Measurements from ENCODE around the gene SNX13. TPM values are rescaled to one million over a fixed set of nuclear protein-coding genes. Genes with fewer than 3 reads are reported as not detected.

SNX13 gene
- total RNA-seq, 1 donor from 2014 or later: 41.9 TPM

GRCh38 chr7:17871815-17872533, 68.3 kb downstream of the SNX13 start:
- TF ChIP-seq CTCF (IDR thresholded peaks at IDR 0.05; ENCODE audit: insufficient read depth, low read length, poor library complexity, severe bottlenecking): no peak
- no peak for DNase-seq (ENCODE audit: low read depth)
- no peaks in the 10 kb centered on the region for H3K27me3 ChIP-seq (ENCODE audit: control insufficient read depth, insufficient read depth, low read length)
- no peaks in the 10 kb centered on the region for H3K36me3 ChIP-seq (ENCODE audit: control insufficient read depth, insufficient read depth, low read length)
- H3K4me3 ChIP-seq (ENCODE audit: low read depth, low read length): no peak overlapping the region

GRCh38 chr7:17870406-17870805, 69.9 kb downstream of the SNX13 start:
- Histone ChIP-seq H3K4me3 (ENCODE audit: low read depth, low read length) (no peak overlapping the region), H3K36me3 (ENCODE audit: control insufficient read depth, insufficient read depth, low read length) (no peaks in the 10 kb centered on the region), H3K27me3 (ENCODE audit: control insufficient read depth, insufficient read depth, low read length) (no peaks in the 10 kb centered on the region)
- DNase-seq (ENCODE audit: low read depth): no peak
- TF ChIP-seq CTCF (IDR thresholded peaks at IDR 0.05; ENCODE audit: insufficient read depth, low read length, poor library complexity, severe bottlenecking): no peak

GRCh38 chr7:17863809-17864143, 76.5 kb downstream of the SNX13 start:
- no peak for TF ChIP-seq CTCF (IDR thresholded peaks at IDR 0.05; ENCODE audit: insufficient read depth, low read length, poor library complexity, severe bottlenecking)

GRCh38 chr7:17863095-17863808, 77.0 kb downstream of the SNX13 start:
- H3K27me3 ChIP-seq (ENCODE audit: control insufficient read depth, insufficient read depth, low read length): no peaks in the 10 kb centered on the region
- no peak overlapping the region for H3K4me3 ChIP-seq (ENCODE audit: low read depth, low read length)
- no peak for DNase-seq (ENCODE audit: low read depth)
- H3K36me3 ChIP-seq (ENCODE audit: control insufficient read depth, insufficient read depth, low read length): no peaks in the 10 kb centered on the region
- no peak for TF ChIP-seq CTCF (IDR thresholded peaks at IDR 0.05; ENCODE audit: insufficient read depth, low read length, poor library complexity, severe bottlenecking)

More at GRCh38 chr7:17863809-17864143, 76.5 kb downstream of the SNX13 start:
- Histone ChIP-seq H3K27me3 (ENCODE audit: control insufficient read depth, insufficient read depth, low read length) (no peaks in the 10 kb centered on the region), H3K4me3 (ENCODE audit: low read depth, low read length) (no peak overlapping the region), H3K36me3 (ENCODE audit: control insufficient read depth, insufficient read depth, low read length) (no peaks in the 10 kb centered on the region)
- no peak for DNase-seq (ENCODE audit: low read depth)

GRCh38 chr7:17856251-17856650, 84.0 kb downstream of the SNX13 start:
- DNase-seq (ENCODE audit: low read depth): no peak
- no peak for TF ChIP-seq CTCF (IDR thresholded peaks at IDR 0.05; ENCODE audit: insufficient read depth, low read length, poor library complexity, severe bottlenecking)

More at GRCh38 chr7:17856251-17856650, 84.0 kb downstream of the SNX13 start:
- H3K4me3 ChIP-seq (ENCODE audit: low read depth, low read length): no peak overlapping the region
- no peaks in the 10 kb centered on the region for H3K36me3 ChIP-seq (ENCODE audit: control insufficient read depth, insufficient read depth, low read length)
- no peaks in the 10 kb centered on the region for H3K27me3 ChIP-seq (ENCODE audit: control insufficient read depth, insufficient read depth, low read length)

Measured in kidney epithelial cell (primary cell).